Stimulated activated CD8-positive, alpha-beta memory T cell treated with anti-CD3 and anti-CD28 coated beads, Interleukin-12 subunit alpha, Interleukin-12 subunit beta, amount 100 ng/mL, for 24 hours (primary cell): ENCODE data around the gene DHX34.
"Not testable (repeated sequence)": the region's sequence is repeated elsewhere in the genome, so short reads cannot be mapped to it uniquely, and the experiment has no call there.

ENCODE experiments used
- DNase-seq: peaks from one replicate; pipeline ENCODE4 v3.0.0-alpha.2; 2020; ENCODE audit errors: extremely low read depth

Gene DHX34

GRCh38 chr19:47390533-47391488 is 41.7 kb downstream of the DHX34 start:
- no peak for DNase-seq

GRCh38 chr19:47391510-47392223 is 42.6 kb downstream of the DHX34 start:
- peak; percentile 47 for DNase-seq

GRCh38 chr19:47398707-47399597 is 49.8 kb downstream of the DHX34 start:
- DNase-seq: no peak

GRCh38 chr19:47402504-47402903 is 53.4 kb downstream of the DHX34 start:
- DNase-seq: no peak

GRCh38 chr19:47404334-47405196 is 55.5 kb downstream of the DHX34 start:
- no peak for DNase-seq

GRCh38 chr19:47405197-47405550 is 56.1 kb downstream of the DHX34 start:
- no peak for DNase-seq

- no peak for DNase-seq
Observed at GRCh38 chr19:47405854-47406417, 56.8 kb downstream of the DHX34 start.

GRCh38 chr19:47406711-47407416 is 57.7 kb downstream of the DHX34 start:
- DNase-seq: no peak

- DNase-seq: no peak
Observed at GRCh38 chr19:47407417-47407774, 58.3 kb downstream of the DHX34 start.

- DNase-seq: no peak
Observed at GRCh38 chr19:47408156-47408938, 59.2 kb downstream of the DHX34 start.

- no peak for DNase-seq
Observed at GRCh38 chr19:47411101-47411500, 62.0 kb downstream of the DHX34 start.

GRCh38 chr19:47411696-47412095 is 62.6 kb downstream of the DHX34 start:
- not testable (repeated sequence) for DNase-seq

GRCh38 chr19:47413941-47414340 is 64.8 kb downstream of the DHX34 start:
- no peak for DNase-seq

- no peak for DNase-seq
Observed at GRCh38 chr19:47414469-47414868, 65.4 kb downstream of the DHX34 start.

- no peak for DNase-seq
Observed at GRCh38 chr19:47415953-47416642, 67.0 kb downstream of the DHX34 start.

GRCh38 chr19:47416643-47416985 is 67.5 kb downstream of the DHX34 start:
- DNase-seq: no peak

GRCh38 chr19:47417107-47417745 is 68.1 kb downstream of the DHX34 start:
- no peak for DNase-seq
